GM18505 (cell line): ENCODE data around the gene SACM1L.
"Not testable (repeated sequence)": the region's sequence is repeated elsewhere in the genome, so short reads cannot be mapped to it uniquely, and the experiment has no call there.

Experiments
- ATAC-seq: cut with Tn5 transposase; IDR thresholded peaks from one replicate; pipeline ENCODE4 v1.9.1; 2021; ENCODE audit not compliant: unreplicated experiment
- POLR2A ChIP-seq: IDR thresholded peaks from 4 replicates; pipeline ENCODE4 v1.6.1; 2011; ENCODE audit warnings: borderline replicate concordance; ENCODE audit not compliant: insufficient read depth, insufficient read length; ENCODE audit errors: extremely low read depth

The SACM1L gene

GRCh38 chr3:45746777-45747622, 57.8 kb downstream of the SACM1L start:
- no peak for TF ChIP-seq POLR2A
- ATAC-seq = no peak

DNA sequence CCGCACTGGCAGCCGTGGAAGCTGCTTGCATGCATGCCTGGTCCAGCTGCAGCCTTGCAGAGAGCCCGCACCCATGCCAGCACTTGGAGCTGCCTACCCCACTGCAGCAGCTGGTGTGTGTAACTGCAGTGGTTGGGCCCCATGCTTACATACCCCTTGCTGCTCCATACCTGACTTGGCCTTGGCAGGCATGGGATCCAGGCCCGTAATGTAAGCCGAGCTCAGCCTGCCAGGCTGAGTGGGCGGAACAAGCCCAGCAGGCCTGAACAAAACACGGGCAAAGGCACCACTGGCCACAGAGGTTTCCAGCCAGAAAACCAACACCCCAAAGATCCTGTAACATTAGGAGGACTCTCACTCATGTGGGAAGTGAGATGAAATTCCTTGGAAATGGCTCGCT, 58.9 kb downstream of the SACM1L start:
- TF ChIP-seq POLR2A = no peak
- ATAC-seq = no peak

DNA sequence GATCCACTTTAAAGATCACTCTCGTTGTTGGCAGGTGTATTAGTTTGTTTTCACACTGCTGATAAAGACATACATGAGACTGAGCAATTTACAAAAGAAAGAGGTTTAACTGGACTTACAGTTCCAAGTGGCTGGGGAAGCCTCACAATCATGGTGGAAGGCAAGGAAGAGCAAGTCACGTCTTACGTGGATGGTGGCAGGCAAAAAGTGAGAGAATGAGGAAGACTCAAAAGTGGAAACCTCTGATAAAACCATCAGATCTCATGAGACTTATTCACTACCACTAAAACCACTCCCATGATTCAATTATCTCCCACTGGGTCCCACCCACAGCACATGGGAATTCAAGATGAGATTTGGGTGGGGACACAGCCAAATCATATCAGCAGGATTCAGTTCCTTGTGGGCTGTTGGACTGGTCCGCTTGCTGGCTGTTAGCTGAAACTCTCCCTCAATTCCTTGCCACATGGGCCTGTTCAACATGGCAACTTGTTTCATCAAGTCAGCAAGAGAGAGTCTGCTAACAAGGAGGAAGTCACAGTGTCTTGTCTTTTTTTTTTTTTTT, 59.9 kb downstream of the SACM1L start:
- ATAC-seq = not testable (repeated sequence)

- no peak for ATAC-seq
- no peak for TF ChIP-seq POLR2A
Measured at GRCh38 chr3:45749880-45750279, 60.7 kb downstream of the SACM1L start.

DNA sequence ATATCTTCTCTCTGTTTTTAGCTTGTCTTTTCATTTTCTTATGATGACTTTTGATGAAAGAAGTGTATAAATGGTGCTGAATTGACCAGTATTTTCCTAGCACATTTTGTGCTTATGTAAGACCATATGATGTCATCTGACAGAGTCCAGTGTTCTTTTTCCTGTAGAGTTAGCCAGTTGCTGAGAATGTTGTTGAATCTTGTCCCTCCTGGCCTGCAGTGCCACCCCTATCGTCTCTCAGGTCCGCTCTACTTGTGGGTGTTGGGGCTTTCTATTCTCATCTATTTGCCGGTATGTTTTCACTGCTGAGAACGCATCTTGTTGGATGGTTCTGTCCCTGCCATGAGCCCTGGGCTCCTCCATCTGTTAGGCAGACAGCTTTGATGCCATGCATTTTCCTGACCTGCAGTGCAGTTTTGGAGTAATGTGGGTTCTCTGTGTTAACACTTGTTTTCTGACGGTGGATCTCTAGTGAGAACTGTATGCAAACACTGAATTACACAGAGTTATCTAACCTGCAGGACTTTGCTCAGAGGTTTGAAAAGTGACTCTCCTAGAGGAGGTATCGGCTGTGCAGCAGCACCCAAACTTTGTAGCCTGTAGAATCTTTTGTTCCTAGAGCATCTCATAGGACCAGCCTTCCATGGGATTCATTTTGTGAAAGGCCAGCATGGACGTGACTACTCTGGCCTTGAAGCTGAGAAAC, 62.5 kb downstream of the SACM1L start:
- ATAC-seq = no peak
- TF ChIP-seq POLR2A = no peak

DNA sequence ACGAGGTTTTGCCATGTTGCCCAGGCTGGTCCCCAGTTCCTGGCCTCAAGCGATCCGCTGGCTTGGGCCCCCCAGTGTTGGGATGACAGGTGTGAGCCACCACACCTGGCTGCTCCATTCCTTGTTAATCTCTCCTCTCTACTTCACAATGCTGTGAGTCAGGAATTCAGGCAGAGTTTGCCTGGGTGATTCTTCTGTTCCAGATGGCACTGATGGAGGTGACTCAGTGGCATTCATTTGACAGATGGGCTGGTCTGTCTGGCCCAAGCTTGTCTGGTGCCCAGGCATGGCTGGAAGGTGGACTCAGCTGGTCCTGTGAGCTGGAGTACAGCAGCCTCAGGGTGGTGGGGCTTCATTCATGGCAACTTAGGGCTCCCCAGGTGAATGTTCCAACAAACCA, 63.9 kb downstream of the SACM1L start:
- ATAC-seq = no peak
- no peak for TF ChIP-seq POLR2A

- TF ChIP-seq POLR2A = no peak
- ATAC-seq = no peak
Measured at GRCh38 chr3:45754461-45754860, 65.3 kb downstream of the SACM1L start.

DNA sequence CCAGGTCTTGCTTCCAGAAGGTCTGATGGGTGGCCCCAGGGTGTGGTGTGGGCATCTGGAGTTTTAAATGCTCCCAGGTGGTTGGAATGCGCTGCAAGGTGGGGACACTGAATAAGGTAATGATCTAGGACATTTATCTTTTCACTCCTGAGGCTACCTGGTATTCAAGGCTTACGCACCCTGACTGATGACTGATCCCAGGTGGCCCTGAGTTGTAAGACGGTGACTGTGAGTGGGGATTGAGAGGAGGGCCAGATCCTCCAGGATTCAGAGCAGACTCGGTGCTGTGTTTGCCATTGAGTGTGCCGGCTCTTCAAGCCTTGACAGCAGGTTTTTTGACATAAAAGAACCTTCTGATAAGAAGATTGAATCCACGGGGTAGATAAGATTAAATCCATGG, 66.9 kb downstream of the SACM1L start:
- TF ChIP-seq POLR2A = no peak
- no peak for ATAC-seq

- ATAC-seq = not testable (repeated sequence)
Measured at GRCh38 chr3:45757141-45757540, 67.9 kb downstream of the SACM1L start.

DNA sequence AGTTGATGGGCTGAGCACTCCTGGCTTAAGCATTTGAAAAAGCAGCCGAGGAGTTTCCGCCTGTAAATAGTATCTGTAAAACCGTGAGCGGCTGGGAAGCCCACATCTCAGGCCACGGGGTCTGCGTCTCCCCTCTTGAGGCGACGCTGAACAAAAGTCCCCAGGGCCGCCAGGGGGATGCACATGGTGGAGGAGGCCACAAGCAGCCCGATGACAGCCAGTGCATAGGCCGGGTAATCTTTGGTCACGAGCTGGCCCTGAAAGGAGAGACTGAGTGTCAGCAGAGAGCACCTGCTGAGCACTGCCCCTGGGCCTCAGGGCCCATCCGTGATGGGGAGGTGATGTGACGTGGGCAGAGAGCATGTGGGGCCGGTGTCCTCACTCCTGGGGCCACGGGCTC, 69.7 kb downstream of the SACM1L start:
- ATAC-seq = no peak
- no peak for TF ChIP-seq POLR2A

GRCh38 chr3:45759851-45760250, 70.7 kb downstream of the SACM1L start:
- no peak for ATAC-seq
- TF ChIP-seq POLR2A = no peak

- no peak for ATAC-seq
- no peak for TF ChIP-seq POLR2A
Measured at GRCh38 chr3:45760878-45761711, 71.9 kb downstream of the SACM1L start.

DNA sequence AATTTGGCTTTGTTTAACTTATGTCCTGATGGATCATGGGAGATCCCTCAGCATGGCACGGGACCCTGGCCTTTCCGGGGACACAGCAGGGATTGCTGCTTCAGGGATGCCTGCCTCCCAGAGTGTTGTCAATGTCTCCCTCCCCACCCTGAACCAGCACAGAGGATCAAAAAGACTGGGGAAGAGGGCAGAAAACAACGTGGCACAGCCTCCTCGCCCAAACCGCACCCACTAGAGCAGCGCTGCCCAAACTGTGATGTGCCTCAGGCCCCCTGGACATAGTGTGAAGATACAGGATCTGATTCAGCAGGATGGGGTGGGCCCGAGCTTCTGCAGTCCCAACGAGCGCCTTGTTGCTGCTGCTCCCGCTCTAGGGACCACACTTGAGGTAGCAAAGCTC, 72.6 kb downstream of the SACM1L start:
- ATAC-seq = no peak
- no peak for TF ChIP-seq POLR2A
